Left lung (tissue), 10 donors: ENCODE measurements around the gene SERTM2. TPM values are rescaled to one million over a fixed set of nuclear protein-coding genes. Genes with fewer than 3 reads are reported as not detected.

ENCODE experiments used
- ATAC-seq: fragments of 200-7000 bp; cut with Tn5 transposase; one replicate; pipeline ENCODE4 v1.9.1; 2020; ENCODE audit warnings: moderate library complexity
- DNase-seq, 4 donors: peaks; one replicate each; pipeline ENCODE4 v3.0.0-alpha.2; 2013 to 2020
- H3K27ac ChIP-seq, 2 donors: fragments of 200-600 bp; sonication (generic) in 1 of 2; one replicate each; pipeline versions ENCODE4 v1.5.0 to v1.8.0; 2020 to 2021
- H3K27me3 ChIP-seq, 2 donors: fragments of 200-600 bp; sonication (generic) in 1 of 2; one replicate each; pipeline versions ENCODE4 v1.5.0 to v1.8.0; 2020 to 2021
- H3K36me3 ChIP-seq, 2 donors: fragments of 200-600 bp; sonication (generic) in 1 of 2; one replicate each; pipeline versions ENCODE4 v1.5.0 to v1.8.0; 2020 to 2021
- H3K4me1 ChIP-seq, 2 donors: fragments of 200-600 bp; one replicate each; pipeline ENCODE4 v1.8.0; 2021
- H3K4me3 ChIP-seq, 2 donors: fragments of 200-600 bp; sonication (generic) in 1 of 2; one replicate each; pipeline versions ENCODE4 v1.5.0 to v1.8.0; 2020 to 2021; ENCODE audit warnings: mild to moderate bottlenecking in 1 of 2
- H3K9me3 ChIP-seq, 2 donors: fragments of 200-600 bp; sonication (generic) in 1 of 2; one replicate each; pipeline versions ENCODE4 v1.5.0 to v1.8.0; 2020 to 2021
- intact Hi-C, 2 donors: fragments of 100-400 bp; cut with DNase I; formaldehyde crosslinking; loops; one replicate each; pipeline versions ENCODE4 v1.11.2 to v1.14.2; 2022
- polyA plus RNA-seq, 6 donors: library from polyadenylated mRNA; unstranded; fragments of 120-200 nt; gene quantifications; one replicate each; pipeline ENCODE4 v1.2.1, GENCODE V29; 2013; ENCODE audit not compliant: insufficient read length in 6 of 6
- total RNA-seq, 2 donors: library from RNA; stranded (reverse); fragmentation: NEBNext Ultra II Directional; extraction: Animal tissue kit (Norgen Biotek cat#: 25700); gene quantifications; one replicate each; pipeline ENCODE4 v1.2.1, GENCODE V29; 2021
- TF ChIP-seq, protein P1 (sequence below), 2 donors: fragments of 200-600 bp; sonication (generic) in 1 of 2; IDR thresholded peaks; one replicate each; pipeline versions ENCODE4 v1.5.0 to v1.8.0; 2021; ENCODE audit warnings: antibody characterized with exemption in 2 of 2
- donor health status: DM: no; HTN: yes; CAD: no.
- donor health status: DM: no; HTN: no; CAD: no.

SERTM2 gene
- total and polyA plus RNA-seq, 8 donors: 0.05 to 0.50 (median 0.06) TPM; not detected in 3

DNA sequence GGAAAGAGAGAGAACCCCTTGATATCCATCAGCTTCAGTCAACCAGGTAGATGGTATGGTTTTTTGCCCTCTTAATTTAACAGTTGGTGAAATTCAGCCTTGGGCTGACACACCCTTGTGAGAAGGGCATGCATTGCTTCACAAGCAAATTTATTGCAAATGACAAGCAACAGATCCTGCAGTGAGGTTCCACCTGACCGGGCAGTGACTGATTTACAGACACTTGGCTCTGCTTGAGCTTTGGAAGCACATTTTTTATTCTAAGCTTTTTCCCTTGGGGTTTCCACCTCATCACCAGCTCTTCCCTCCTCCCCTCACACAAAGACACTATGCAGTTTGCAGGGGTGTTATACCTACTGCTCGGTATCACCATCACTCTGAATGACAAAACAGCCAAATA, 28.3 kb upstream of the SERTM2 start:
- Histone ChIP-seq H3K4me1 (no peaks in the 10 kb centered on the region), H3K9me3 (no peaks in the 10 kb centered on the region), H3K27ac (no peak overlapping the region), H3K27me3 (no peaks in the 10 kb centered on the region), H3K4me3 (no peak overlapping the region), H3K36me3 (no peaks in the 10 kb centered on the region)
- TF ChIP-seq, protein P1, sequence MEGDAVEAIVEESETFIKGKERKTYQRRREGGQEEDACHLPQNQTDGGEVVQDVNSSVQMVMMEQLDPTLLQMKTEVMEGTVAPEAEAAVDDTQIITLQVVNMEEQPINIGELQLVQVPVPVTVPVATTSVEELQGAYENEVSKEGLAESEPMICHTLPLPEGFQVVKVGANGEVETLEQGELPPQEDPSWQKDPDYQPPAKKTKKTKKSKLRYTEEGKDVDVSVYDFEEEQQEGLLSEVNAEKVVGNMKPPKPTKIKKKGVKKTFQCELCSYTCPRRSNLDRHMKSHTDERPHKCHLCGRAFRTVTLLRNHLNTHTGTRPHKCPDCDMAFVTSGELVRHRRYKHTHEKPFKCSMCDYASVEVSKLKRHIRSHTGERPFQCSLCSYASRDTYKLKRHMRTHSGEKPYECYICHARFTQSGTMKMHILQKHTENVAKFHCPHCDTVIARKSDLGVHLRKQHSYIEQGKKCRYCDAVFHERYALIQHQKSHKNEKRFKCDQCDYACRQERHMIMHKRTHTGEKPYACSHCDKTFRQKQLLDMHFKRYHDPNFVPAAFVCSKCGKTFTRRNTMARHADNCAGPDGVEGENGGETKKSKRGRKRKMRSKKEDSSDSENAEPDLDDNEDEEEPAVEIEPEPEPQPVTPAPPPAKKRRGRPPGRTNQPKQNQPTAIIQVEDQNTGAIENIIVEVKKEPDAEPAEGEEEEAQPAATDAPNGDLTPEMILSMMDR (IDR thresholded peaks at IDR 0.05): no peak
- ATAC-seq (no peak), DNase-seq (no peak)
- intact Hi-C loops: no loop called here

DNA sequence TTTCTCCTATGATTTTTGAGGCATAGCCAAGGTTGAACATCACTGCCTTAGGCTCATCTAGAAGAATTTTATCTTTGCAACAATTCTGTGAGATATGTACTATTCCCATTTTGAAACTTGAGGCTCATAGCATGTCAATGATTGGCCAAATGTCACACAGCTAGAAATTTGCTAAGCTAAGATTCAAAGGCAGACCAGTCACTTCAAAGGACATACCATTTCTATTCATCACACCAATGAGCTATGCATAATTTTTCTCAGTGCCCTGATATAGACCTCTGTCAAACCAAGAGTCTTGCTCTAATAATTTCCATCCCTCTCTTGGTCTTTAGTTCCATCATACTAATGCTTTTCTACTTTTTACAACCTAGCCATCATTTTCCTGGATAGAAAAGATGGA, 27.6 kb upstream of the SERTM2 start:
- no peak overlapping the region for H3K27ac ChIP-seq
- ATAC-seq (no peak), DNase-seq (no peak)
- no peak overlapping the region for H3K4me3 ChIP-seq
- intact Hi-C loops: no loop called here
- no peaks in the 10 kb centered on the region for H3K36me3 ChIP-seq
- no peaks in the 10 kb centered on the region for H3K9me3 ChIP-seq
- no peaks in the 10 kb centered on the region for H3K27me3 ChIP-seq
- H3K4me1 ChIP-seq: no peaks in the 10 kb centered on the region
- TF ChIP-seq, protein P1 (IDR thresholded peaks at IDR 0.05): no peak

DNA sequence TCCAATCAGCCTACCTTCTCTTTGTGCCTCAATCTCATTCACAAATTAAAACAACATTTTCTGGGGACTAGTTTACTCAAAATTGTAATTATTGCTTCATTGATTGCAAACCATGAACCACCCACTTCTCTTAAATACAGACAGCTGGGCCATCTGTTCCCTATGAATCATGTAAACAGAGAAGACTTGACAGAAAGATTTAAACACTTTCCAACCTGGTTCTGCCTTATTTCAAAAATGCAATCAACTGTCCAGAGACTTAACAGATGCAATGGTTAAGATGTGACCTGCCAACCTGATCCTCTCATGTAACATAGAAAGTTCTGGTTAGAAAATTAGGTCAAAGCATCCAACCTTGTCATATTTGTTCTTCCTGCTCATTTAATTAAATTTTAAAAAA, 20.8 kb upstream of the SERTM2 start:
- Histone ChIP-seq H3K36me3 (no peaks in the 10 kb centered on the region), H3K4me1 (no peaks in the 10 kb centered on the region), H3K27me3 (peaks cover 0 to 14% of the 10 kb centered on the region in 2 donors), H3K4me3 (no peak overlapping the region), H3K27ac (no peak overlapping the region), H3K9me3 (no peaks in the 10 kb centered on the region)
- intact Hi-C loops: no loop called here
- ATAC-seq (no peak), DNase-seq (no peak)
- TF ChIP-seq, protein P1 (IDR thresholded peaks at IDR 0.05): no peak

DNA sequence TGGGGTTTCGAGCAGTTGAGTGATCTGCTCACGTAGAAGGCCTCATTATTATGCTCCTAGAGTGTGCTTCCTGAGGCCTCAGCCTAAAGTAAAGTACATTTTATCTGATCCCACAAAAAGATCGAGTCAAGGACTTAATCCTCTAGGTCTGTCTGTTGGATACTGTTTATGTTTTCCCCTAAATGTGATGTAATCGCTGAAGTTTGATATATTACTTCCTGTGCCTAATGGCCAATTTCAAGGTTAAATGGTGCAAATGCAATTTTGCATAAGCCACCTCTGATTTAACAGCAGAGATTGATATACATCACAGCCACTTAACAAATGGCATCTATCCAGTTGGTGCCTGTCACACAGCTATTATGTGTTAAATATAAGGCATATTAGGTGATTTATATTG, 19.4 kb upstream of the SERTM2 start:
- H3K4me3 ChIP-seq: no peak overlapping the region
- H3K27me3 ChIP-seq: peaks cover 0 to 14% of the 10 kb centered on the region in 2 donors
- H3K27ac ChIP-seq: no peak overlapping the region
- no peaks in the 10 kb centered on the region for H3K36me3 ChIP-seq
- no peak for ATAC-seq
- H3K9me3 ChIP-seq: no peaks in the 10 kb centered on the region
- no peaks in the 10 kb centered on the region for H3K4me1 ChIP-seq
- TF ChIP-seq, protein P1 (IDR thresholded peaks at IDR 0.05): no peak
- intact Hi-C loops: no loop called here
- DNase-seq: no peak

DNA sequence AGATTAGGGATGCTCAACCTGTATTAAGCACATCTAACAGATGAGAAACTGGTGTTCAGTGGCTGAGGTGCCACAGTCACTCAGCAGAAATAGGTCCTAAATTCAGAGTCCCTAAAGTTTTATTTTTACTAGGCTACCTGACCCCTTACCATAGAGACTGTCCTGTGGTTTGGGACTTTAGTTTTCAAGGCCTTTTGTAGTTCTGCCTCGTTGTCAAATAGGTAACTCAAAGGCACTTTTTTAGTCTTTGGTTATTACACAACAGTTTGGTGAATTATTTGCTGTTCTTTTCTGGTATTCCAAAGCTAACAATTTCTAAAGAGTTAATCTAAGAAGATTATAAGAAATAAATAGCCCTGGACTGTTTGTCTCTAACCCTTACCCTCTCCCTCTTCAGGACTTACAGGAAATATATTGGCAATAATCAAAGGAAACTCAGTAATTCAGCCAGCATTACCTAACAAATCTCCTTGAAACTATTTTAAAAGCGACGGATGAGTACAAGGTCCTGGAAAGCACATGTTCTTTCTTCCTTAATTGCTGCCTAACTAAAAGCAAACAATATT, 12.8 kb upstream of the SERTM2 start:
- intact Hi-C loops: no loop called here
- H3K27ac ChIP-seq: no peak overlapping the region
- no peaks in the 10 kb centered on the region for H3K4me1 ChIP-seq
- no peaks in the 10 kb centered on the region for H3K36me3 ChIP-seq
- no peak for ATAC-seq
- no peaks in the 10 kb centered on the region for H3K9me3 ChIP-seq
- no peak for DNase-seq
- TF ChIP-seq, protein P1 (IDR thresholded peaks at IDR 0.05): no peak
- H3K27me3 ChIP-seq: peaks cover 0 to 5% of the 10 kb centered on the region in 2 donors
- H3K4me3 ChIP-seq: no peak overlapping the region
